Spleen (tissue), 7 donors: ENCODE results near the gene OPRM1.

Source experiments
- POLR2A ChIP-seq, 3 donors: fragments of 450-650 bp; IDR thresholded peaks; one replicate each; pipeline ENCODE4 v1.5.1; 2017; ENCODE audit warnings: antibody characterized with exemption in 3 of 3, mild to moderate bottlenecking in 1 of 3
- TF ChIP-seq, protein P1 (sequence below), 11 experiments: fragments of 200-600 bp in 7 of 11; fragments of 450-650 bp in 4 of 11; sonication (generic) in 4 of 11; IDR thresholded peaks in 8 of 11; conservative IDR thresholded peaks in 3 of 11; 1 replicate in 7 of 11; 2 replicates in 4 of 11; pipeline versions ENCODE4 v1.4.0 to v1.8.0; 2016 to 2021; ENCODE audit warnings: antibody characterized with exemption in 11 of 11, inconsistent platforms in 4 of 11, mild to moderate bottlenecking in 1 of 11
- donor health status: DM: no; HTN: no; CAD: no; lungs with moderate emphysema.
- donor health status: DM: no; HTN: no; CAD: no.
- donor health status: DM: no; HTN: no; CAD: no.

DNA sequence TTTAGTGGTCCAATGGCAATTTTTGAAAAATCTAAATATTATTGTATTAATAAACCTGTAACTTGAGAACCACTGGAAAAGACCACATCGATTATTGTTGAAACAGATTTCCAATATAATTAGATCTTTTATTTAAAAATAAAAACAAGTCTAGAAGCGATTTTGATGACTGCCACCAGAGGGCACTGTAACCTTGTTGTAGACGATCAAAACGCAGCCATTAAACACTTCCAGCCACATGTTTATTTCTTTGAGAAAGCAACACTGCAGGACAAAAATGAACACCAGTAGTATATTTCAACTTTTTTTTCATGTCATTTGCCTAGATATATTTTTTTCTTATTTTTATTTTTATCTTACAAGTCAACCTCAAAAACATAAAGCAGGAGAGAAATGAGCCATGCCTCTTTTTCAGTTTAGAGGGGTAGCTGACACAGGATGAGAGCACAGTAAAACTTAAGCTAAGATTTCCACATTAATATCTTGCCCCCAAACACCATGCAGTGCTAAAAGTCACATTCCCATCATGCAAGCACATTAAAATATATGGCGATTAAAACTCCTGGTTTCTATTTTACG, 115.4 kb downstream of the OPRM1 start:
- TF ChIP-seq, protein P1, sequence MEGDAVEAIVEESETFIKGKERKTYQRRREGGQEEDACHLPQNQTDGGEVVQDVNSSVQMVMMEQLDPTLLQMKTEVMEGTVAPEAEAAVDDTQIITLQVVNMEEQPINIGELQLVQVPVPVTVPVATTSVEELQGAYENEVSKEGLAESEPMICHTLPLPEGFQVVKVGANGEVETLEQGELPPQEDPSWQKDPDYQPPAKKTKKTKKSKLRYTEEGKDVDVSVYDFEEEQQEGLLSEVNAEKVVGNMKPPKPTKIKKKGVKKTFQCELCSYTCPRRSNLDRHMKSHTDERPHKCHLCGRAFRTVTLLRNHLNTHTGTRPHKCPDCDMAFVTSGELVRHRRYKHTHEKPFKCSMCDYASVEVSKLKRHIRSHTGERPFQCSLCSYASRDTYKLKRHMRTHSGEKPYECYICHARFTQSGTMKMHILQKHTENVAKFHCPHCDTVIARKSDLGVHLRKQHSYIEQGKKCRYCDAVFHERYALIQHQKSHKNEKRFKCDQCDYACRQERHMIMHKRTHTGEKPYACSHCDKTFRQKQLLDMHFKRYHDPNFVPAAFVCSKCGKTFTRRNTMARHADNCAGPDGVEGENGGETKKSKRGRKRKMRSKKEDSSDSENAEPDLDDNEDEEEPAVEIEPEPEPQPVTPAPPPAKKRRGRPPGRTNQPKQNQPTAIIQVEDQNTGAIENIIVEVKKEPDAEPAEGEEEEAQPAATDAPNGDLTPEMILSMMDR (IDR thresholded peaks at IDR 0.05 in 8 of 11, conservative IDR thresholded peaks at IDR 0.05 in 3 of 11), result peak; percentile 51 to 82 (median 71)
- TF ChIP-seq POLR2A (IDR thresholded peaks at IDR 0.05), result no peak
